Upper lobe of left lung (tissue), 6 donors: ENCODE data around the gene BEND6. TPM values are rescaled to one million over a fixed set of nuclear protein-coding genes. Genes with fewer than 3 reads are reported as not detected.
A peak's percentile ranks its signal among the peaks of the same experiment; 100 is the strongest.

Source experiments
- ATAC-seq, 2 donors: fragments of 200-7000 bp; cut with Tn5 transposase; one replicate each; pipeline ENCODE4 v1.9.1; 2022; ENCODE audit warnings: mild to moderate bottlenecking in 2 of 2, moderate library complexity in 2 of 2; ENCODE audit not compliant: low FRiP score in 2 of 2
- DNase-seq, 2 donors: peaks; one replicate each; pipeline ENCODE4 v3.0.0-alpha.2; 2019 to 2020
- H3K27ac ChIP-seq, 4 donors: fragments of 200-600 bp; sonication (generic); one replicate each; pipeline ENCODE4 v1.5.1; 2016 to 2019
- H3K27me3 ChIP-seq, 4 donors: fragments of 200-600 bp; sonication (generic); one replicate each; pipeline ENCODE4 v1.5.1; 2017 to 2019
- H3K36me3 ChIP-seq, 4 donors: fragments of 200-600 bp; sonication (generic); one replicate each; pipeline ENCODE4 v1.5.1; 2016 to 2019
- H3K4me1 ChIP-seq, 4 donors: fragments of 200-600 bp; sonication (generic); one replicate each; pipeline ENCODE4 v1.5.1; 2018 to 2019
- H3K4me3 ChIP-seq, 4 donors: fragments of 200-600 bp; sonication (generic); one replicate each; pipeline ENCODE4 v1.5.1; 2017 to 2019; ENCODE audit warnings: mild to moderate bottlenecking in 2 of 4, moderate library complexity in 1 of 4
- H3K9me3 ChIP-seq, 4 donors: fragments of 200-600 bp; sonication (generic); one replicate each; pipeline ENCODE4 v1.5.1; 2018 to 2019
- EP300 ChIP-seq, 4 donors: sonication (generic); formaldehyde crosslinking; IDR thresholded peaks; one replicate each; pipeline ENCODE4 v1.5.1; 2017; ENCODE audit warnings: antibody characterized with exemption in 4 of 4, control low read depth in 2 of 4
- POLR2A ChIP-seq, 4 donors: fragments of 450-650 bp; IDR thresholded peaks; one replicate each; pipeline ENCODE4 v1.5.1; 2016 to 2017; ENCODE audit warnings: antibody characterized with exemption in 4 of 4, mild to moderate bottlenecking in 2 of 4
- POLR2AphosphoS5 ChIP-seq, 2 donors: sonication (generic); formaldehyde crosslinking; IDR thresholded peaks; one replicate each; pipeline ENCODE4 v1.5.1; 2017; ENCODE audit warnings: antibody characterized with exemption in 2 of 2
- WGBS, 2 donors: methylation state at CpG; one replicate each; pipeline ENCODE4 v1.1.5; 2017 to 2018; 5-methylcytosine and 5-hydroxymethylcytosine counted together
- total RNA-seq, 6 donors: library from RNA; depleted of rRNA in 4 of 6; stranded (reverse); fragments of >200 nt in 4 of 6; gene quantifications; one replicate each; pipeline versions ENCODE4 v1.1.0 to v1.2.1, GENCODE V29; 2016 to 2021
- TF ChIP-seq, protein P1 (sequence below), 6 experiments: fragments of 450-650 bp in 4 of 6; fragments of 200-600 bp in 2 of 6; sonication (generic) in 2 of 6; IDR thresholded peaks; one replicate each; pipeline ENCODE4 v1.5.1; 2016 to 2019; ENCODE audit warnings: antibody characterized with exemption in 6 of 6
- donor health status: DM: no; HTN: no; CAD: no; lungs with moderate emphysema.
- donor health status: DM: no; HTN: yes; CAD: no; lungs with severe emphysema.

The BEND6 gene
- total RNA-seq, 6 donors from 2014 or later = 0.29 to 1.1 (median 0.30) TPM; not detected in 3

DNA sequence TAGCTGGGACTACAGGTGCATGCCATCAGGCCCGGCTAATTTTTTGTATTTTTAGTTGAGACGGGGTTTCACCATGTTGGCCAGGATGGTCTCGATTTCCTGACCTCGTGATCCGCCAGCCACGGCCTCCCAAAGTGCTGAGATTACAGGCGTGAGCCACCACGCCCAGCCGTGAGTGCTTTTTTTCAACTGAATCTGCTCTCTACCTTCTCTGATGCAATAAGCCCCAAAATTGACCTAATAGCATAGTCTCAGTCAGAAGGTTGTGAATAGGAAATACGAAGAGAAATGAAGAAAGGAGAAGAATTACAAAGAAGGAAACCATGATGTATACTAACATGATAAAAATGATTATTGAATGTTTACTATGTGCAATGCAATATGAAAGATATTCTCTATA lies 33.2 kb downstream of the BEND6 start:
- no peak overlapping the region for H3K27ac ChIP-seq
- no peak overlapping the region for H3K4me3 ChIP-seq
- 86 to 93% methylated on average over 10 of the region's 10 CpGs for WGBS, 2 donors
- H3K4me1 ChIP-seq = no peaks in the 10 kb centered on the region
- TF ChIP-seq, protein P1, sequence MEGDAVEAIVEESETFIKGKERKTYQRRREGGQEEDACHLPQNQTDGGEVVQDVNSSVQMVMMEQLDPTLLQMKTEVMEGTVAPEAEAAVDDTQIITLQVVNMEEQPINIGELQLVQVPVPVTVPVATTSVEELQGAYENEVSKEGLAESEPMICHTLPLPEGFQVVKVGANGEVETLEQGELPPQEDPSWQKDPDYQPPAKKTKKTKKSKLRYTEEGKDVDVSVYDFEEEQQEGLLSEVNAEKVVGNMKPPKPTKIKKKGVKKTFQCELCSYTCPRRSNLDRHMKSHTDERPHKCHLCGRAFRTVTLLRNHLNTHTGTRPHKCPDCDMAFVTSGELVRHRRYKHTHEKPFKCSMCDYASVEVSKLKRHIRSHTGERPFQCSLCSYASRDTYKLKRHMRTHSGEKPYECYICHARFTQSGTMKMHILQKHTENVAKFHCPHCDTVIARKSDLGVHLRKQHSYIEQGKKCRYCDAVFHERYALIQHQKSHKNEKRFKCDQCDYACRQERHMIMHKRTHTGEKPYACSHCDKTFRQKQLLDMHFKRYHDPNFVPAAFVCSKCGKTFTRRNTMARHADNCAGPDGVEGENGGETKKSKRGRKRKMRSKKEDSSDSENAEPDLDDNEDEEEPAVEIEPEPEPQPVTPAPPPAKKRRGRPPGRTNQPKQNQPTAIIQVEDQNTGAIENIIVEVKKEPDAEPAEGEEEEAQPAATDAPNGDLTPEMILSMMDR (IDR thresholded peaks at IDR 0.05) = no peak
- TF ChIP-seq POLR2AphosphoS5 (IDR thresholded peaks at IDR 0.05) (no peak), EP300 (IDR thresholded peaks at IDR 0.05) (no peak), POLR2A (IDR thresholded peaks at IDR 0.05) (no peak)
- no peaks in the 10 kb centered on the region for H3K36me3 ChIP-seq
- ATAC-seq (no peak), DNase-seq (no peak)
- no peaks in the 10 kb centered on the region for H3K27me3 ChIP-seq
- H3K9me3 ChIP-seq = no peaks in the 10 kb centered on the region

GRCh38 chr6:56992036-56992435 lies 37.1 kb downstream of the BEND6 start:
- H3K27me3 ChIP-seq = no peaks in the 10 kb centered on the region
- no peaks in the 10 kb centered on the region for H3K9me3 ChIP-seq
- WGBS, 2 donors = 73 to 76% methylated on average over 2 of the region's 2 CpGs
- DNase-seq (no peak), ATAC-seq (no peak)
- no peak overlapping the region for H3K27ac ChIP-seq
- H3K4me1 ChIP-seq = no peaks in the 10 kb centered on the region
- TF ChIP-seq EP300 (IDR thresholded peaks at IDR 0.05) (no peak), POLR2AphosphoS5 (IDR thresholded peaks at IDR 0.05) (no peak), POLR2A (IDR thresholded peaks at IDR 0.05) (no peak)
- TF ChIP-seq, protein P1 (IDR thresholded peaks at IDR 0.05) = no peak
- no peaks in the 10 kb centered on the region for H3K36me3 ChIP-seq
- no peak overlapping the region for H3K4me3 ChIP-seq

- no peak overlapping the region for H3K27ac ChIP-seq
- H3K9me3 ChIP-seq = no peaks in the 10 kb centered on the region
- H3K36me3 ChIP-seq = no peaks in the 10 kb centered on the region
- no peak for TF ChIP-seq EP300 (IDR thresholded peaks at IDR 0.05)
- no peak for TF ChIP-seq POLR2AphosphoS5 (IDR thresholded peaks at IDR 0.05)
- H3K4me1 ChIP-seq = no peaks in the 10 kb centered on the region
- WGBS, 2 donors = 84 to 88% methylated on average over 1 of the region's 1 CpG
- no peak for ATAC-seq
- H3K27me3 ChIP-seq = no peaks in the 10 kb centered on the region
- H3K4me3 ChIP-seq = no peak overlapping the region
- no peak for DNase-seq
These were observed 37.8 kb downstream of the BEND6 start for GRCh38 chr6:56992703-56993102.

DNA sequence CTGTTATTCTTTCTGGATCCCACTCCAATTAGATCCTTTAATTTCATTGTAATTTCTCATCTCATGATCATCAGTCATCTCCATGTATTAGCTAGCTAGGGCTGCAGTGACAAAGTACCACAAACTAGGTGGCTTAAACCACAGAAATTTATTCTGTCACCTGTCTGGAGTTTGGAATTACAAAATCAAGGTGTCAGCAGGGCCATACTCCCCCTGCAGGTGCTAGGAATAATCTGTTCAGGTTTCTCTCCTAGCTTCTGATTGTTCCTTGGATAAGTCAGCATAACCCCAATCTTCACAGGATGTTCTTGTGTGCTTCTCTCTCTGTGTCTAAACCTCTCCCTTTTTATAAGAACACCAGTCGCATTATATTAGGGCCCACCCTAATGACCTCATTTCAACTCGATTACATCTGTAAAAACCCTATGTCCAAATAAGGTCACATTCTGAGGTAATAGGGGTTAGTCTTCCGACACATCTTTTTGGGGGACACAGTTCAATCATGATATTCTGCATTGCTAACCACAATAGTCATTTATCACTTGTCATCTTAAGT lies 40.5 kb downstream of the BEND6 start:
- ATAC-seq = peak in 1 of 2 donors; percentile 32
- DNase-seq = no peak
- WGBS, 2 donors = 79 to 93% methylated on average over 3 of the region's 3 CpGs
- TF ChIP-seq POLR2AphosphoS5 (IDR thresholded peaks at IDR 0.05) = no peak
- TF ChIP-seq POLR2A (IDR thresholded peaks at IDR 0.05) = no peak
- TF ChIP-seq, protein P1 (IDR thresholded peaks at IDR 0.05) = no peak
- Histone ChIP-seq H3K36me3 (no peaks in the 10 kb centered on the region), H3K9me3 (peaks cover 0 to 14% (median 6%) of the 10 kb centered on the region in 4 donors), H3K27ac (no peak overlapping the region), H3K4me3 (no peak overlapping the region), H3K4me1 (no peaks in the 10 kb centered on the region), H3K27me3 (no peaks in the 10 kb centered on the region)

DNA sequence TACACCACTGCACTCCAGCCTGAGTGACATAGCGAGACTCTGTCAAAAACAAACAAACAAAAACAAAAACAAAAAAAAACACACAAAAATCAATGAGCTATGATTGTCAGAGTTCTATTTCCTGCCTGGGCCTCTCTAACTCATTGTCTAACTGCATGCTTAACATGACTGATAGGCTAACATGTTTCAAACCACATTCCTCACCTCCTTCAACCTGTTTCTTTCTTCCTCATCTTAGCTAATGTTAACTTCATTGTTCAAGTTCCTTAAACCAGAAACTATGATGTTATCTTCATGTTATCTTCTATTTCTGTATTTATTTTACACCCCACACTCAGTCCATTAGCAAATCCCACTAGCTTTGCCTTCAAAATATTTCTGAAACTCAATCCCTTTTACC lies 41.5 kb downstream of the BEND6 start:
- Histone ChIP-seq H3K4me3 (no peak overlapping the region), H3K9me3 (peaks cover 0 to 14% (median 6%) of the 10 kb centered on the region in 4 donors), H3K4me1 (no peaks in the 10 kb centered on the region), H3K36me3 (no peaks in the 10 kb centered on the region), H3K27ac (no peak overlapping the region), H3K27me3 (no peaks in the 10 kb centered on the region)
- ATAC-seq (no peak), DNase-seq (no peak)
- WGBS, 2 donors = 64 to 89% methylated on average over 1 of the region's 1 CpG
- TF ChIP-seq POLR2A (IDR thresholded peaks at IDR 0.05) = no peak
- TF ChIP-seq EP300 (IDR thresholded peaks at IDR 0.05) = no peak
- no peak for TF ChIP-seq POLR2AphosphoS5 (IDR thresholded peaks at IDR 0.05)
- TF ChIP-seq, protein P1 (IDR thresholded peaks at IDR 0.05) = no peak
